ENCODE data around the gene SLC39A8.

Gene SLC39A8

GRCh38 chr4:102341201-102341600, 4.1 kb downstream of the SLC39A8 start:
- DNase-seq (ENCODE audit: low read depth in 2 of 2), result no peak

GRCh38 chr4:102339018-102339417, 6.3 kb downstream of the SLC39A8 start:
- no peak for DNase-seq (ENCODE audit: low read depth in 2 of 2)

GRCh38 chr4:102338405-102338804, 6.9 kb downstream of the SLC39A8 start:
- DNase-seq (ENCODE audit: low read depth in 2 of 2), result no peak

GRCh38 chr4:102335616-102336015, 9.7 kb downstream of the SLC39A8 start:
- DNase-seq (ENCODE audit: low read depth in 2 of 2), result no peak

- no peak for DNase-seq (ENCODE audit: low read depth in 2 of 2)
Measured at GRCh38 chr4:102334624-102335023, 10.7 kb downstream of the SLC39A8 start.

GRCh38 chr4:102333787-102334186, 11.5 kb downstream of the SLC39A8 start:
- DNase-seq (ENCODE audit: low read depth in 2 of 2), result no peak

GRCh38 chr4:102328045-102328444, 17.2 kb downstream of the SLC39A8 start:
- no peak for DNase-seq (ENCODE audit: low read depth in 2 of 2)

- DNase-seq (ENCODE audit: low read depth in 2 of 2), result no peak
Measured at GRCh38 chr4:102326951-102327350, 18.3 kb downstream of the SLC39A8 start.

- DNase-seq (ENCODE audit: low read depth in 2 of 2), result no peak
Measured at GRCh38 chr4:102324730-102325129, 20.6 kb downstream of the SLC39A8 start.

- DNase-seq (ENCODE audit: low read depth in 2 of 2), result no peak
Measured at GRCh38 chr4:102322736-102323135, 22.5 kb downstream of the SLC39A8 start.

GRCh38 chr4:102321260-102321995, 23.9 kb downstream of the SLC39A8 start:
- DNase-seq (ENCODE audit: low read depth in 2 of 2), result no peak

- DNase-seq (ENCODE audit: low read depth in 2 of 2), result no peak
Measured at GRCh38 chr4:102319594-102319993, 25.7 kb downstream of the SLC39A8 start.

GRCh38 chr4:102318526-102318925, 26.8 kb downstream of the SLC39A8 start:
- DNase-seq (ENCODE audit: low read depth in 2 of 2), result no peak

- DNase-seq (ENCODE audit: low read depth in 2 of 2), result no peak
Measured at GRCh38 chr4:102318105-102318504, 27.2 kb downstream of the SLC39A8 start.

GRCh38 chr4:102317459-102317858, 27.8 kb downstream of the SLC39A8 start:
- DNase-seq (ENCODE audit: low read depth in 2 of 2), result no peak

GRCh38 chr4:102316585-102316984, 28.7 kb downstream of the SLC39A8 start:
- DNase-seq (ENCODE audit: low read depth in 2 of 2), result no peak

GRCh38 chr4:102315532-102315931, 29.8 kb downstream of the SLC39A8 start:
- DNase-seq (ENCODE audit: low read depth in 2 of 2), result no peak

GRCh38 chr4:102312417-102312816, 32.9 kb downstream of the SLC39A8 start:
- no peak for DNase-seq (ENCODE audit: low read depth in 2 of 2)

GRCh38 chr4:102311912-102312311, 33.4 kb downstream of the SLC39A8 start:
- no peak for DNase-seq (ENCODE audit: low read depth in 2 of 2)

GRCh38 chr4:102311407-102311806, 33.9 kb downstream of the SLC39A8 start:
- DNase-seq (ENCODE audit: low read depth in 2 of 2), result no peak

GRCh38 chr4:102308032-102308799, 37.1 kb downstream of the SLC39A8 start:
- no peak for DNase-seq (ENCODE audit: low read depth in 2 of 2)

GRCh38 chr4:102305666-102306065, 39.6 kb downstream of the SLC39A8 start:
- DNase-seq (ENCODE audit: low read depth in 2 of 2), result no peak

- no peak for DNase-seq (ENCODE audit: low read depth in 2 of 2)
Measured at GRCh38 chr4:102302762-102303161, 42.5 kb downstream of the SLC39A8 start.
